Measurements from ENCODE around the gene IL26. TPM values are rescaled to one million over a fixed set of nuclear protein-coding genes. Genes with fewer than 3 reads are reported as not detected.

The IL26 gene
- total RNA-seq, 2 experiments from 2014 or later = 0.25 TPM; not detected in 1

- Mint-ChIP-seq H3K36me3 (ENCODE audit: low read depth) (no peaks in the 10 kb centered on the region), H3K4me3 (no peak overlapping the region), H3K4me1 (ENCODE audit: low read depth) (peaks cover 6% of the 10 kb centered on the region), H3K27ac (no peak overlapping the region), H3K9me3 (no peaks in the 10 kb centered on the region), H3K27me3 (no peaks in the 10 kb centered on the region)
- H3K27ac ChIP-seq (ENCODE audit: low read depth in 1 of 2, low read length in 2 of 2) = no peak overlapping the region
- H3K4me3 ChIP-seq (ENCODE audit: low read length) = no peak overlapping the region
- ChIA-PET POLR2A (no interaction called here), CTCF (interaction anchor here (2.0 kb wide), 1 partner anchor 12 kb away, joined by 15 read pairs; no protein-coding TSS in a partner anchor)
- H3K4me1 ChIP-seq (ENCODE audit: insufficient read depth, low read length) = peaks cover 6% of the 10 kb centered on the region
- no peaks in the 10 kb centered on the region for H3K36me3 ChIP-seq (ENCODE audit: insufficient read depth, low read length)
- TF ChIP-seq CTCF (IDR thresholded peaks at IDR 0.05) = no peak
- no peak for DNase-seq
- intact Hi-C loops (cut with DNase I, micrococcal nuclease) = loop anchor here (1.0 to 10.0 kb wide), 4 partner anchors 93 to 843 kb away; no protein-coding TSS in a partner anchor
- no peak for ATAC-seq (ENCODE audit: poor library complexity)
- H3K9me3 ChIP-seq (ENCODE audit: control insufficient read depth in 1 of 2, insufficient read depth in 1 of 2, low read length in 2 of 2) = no peaks in the 10 kb centered on the region
- H3K27me3 ChIP-seq (ENCODE audit: control insufficient read depth in 1 of 2, insufficient read depth in 2 of 2, low read length in 2 of 2) = no peaks in the 10 kb centered on the region
These were observed 861 bp downstream of the IL26 start for GRCh38 chr12:68224613-68225285.

GRCh38 chr12:68223067-68223747 lies 2.4 kb downstream of the IL26 start:
- no peak overlapping the region for H3K27ac Mint-ChIP-seq
- no peaks in the 10 kb centered on the region for H3K9me3 ChIP-seq (ENCODE audit: control insufficient read depth in 1 of 2, insufficient read depth in 1 of 2, low read length in 2 of 2)

More at GRCh38 chr12:68223067-68223747, 2.4 kb downstream of the IL26 start:
- peak; percentile 87 for TF ChIP-seq CTCF (IDR thresholded peaks at IDR 0.05)
- Mint-ChIP-seq H3K27me3 (no peaks in the 10 kb centered on the region), H3K4me1 (ENCODE audit: low read depth) (peaks cover 6% of the 10 kb centered on the region), H3K9me3 (no peaks in the 10 kb centered on the region), H3K4me3 (peak overlapping the region; percentile 72), H3K36me3 (ENCODE audit: low read depth) (no peaks in the 10 kb centered on the region)
- CTCF ChIA-PET = interaction anchor here (0.9 to 2.0 kb wide), 10 partner anchors 9 to 99 kb away, joined by 3 to 26 read pairs (median 7); no protein-coding TSS in a partner anchor
- POLR2A ChIA-PET = interaction anchor here (1.0 to 2.1 kb wide), 4 partner anchors 9 to 47 kb away, joined by 3 to 13 read pairs (median 6); no protein-coding TSS in a partner anchor
- ATAC-seq (ENCODE audit: poor library complexity) (peak; percentile 97), DNase-seq (peak; percentile 48 to 89 (median 60))
- intact Hi-C loops (cut with DNase I, micrococcal nuclease) = loop anchor here (1.0 to 10.0 kb wide), 4 partner anchors 46 to 844 kb away; no protein-coding TSS in a partner anchor
- Histone ChIP-seq H3K4me1 (ENCODE audit: insufficient read depth, low read length) (peaks cover 6% of the 10 kb centered on the region), H3K27me3 (ENCODE audit: control insufficient read depth in 1 of 2, insufficient read depth in 2 of 2, low read length in 2 of 2) (no peaks in the 10 kb centered on the region), H3K27ac (ENCODE audit: low read depth in 1 of 2, low read length in 2 of 2) (no peak overlapping the region), H3K36me3 (ENCODE audit: insufficient read depth, low read length) (no peaks in the 10 kb centered on the region), H3K4me3 (ENCODE audit: low read length) (no peak overlapping the region)

All from CD4-positive, alpha-beta T cell (primary cell).